Brain pericyte (primary cell): ENCODE data around the gene TMSB4Y.

Source experiments
- DNase-seq: peaks from one replicate; pipeline ENCODE4 v3.0.0-alpha.2; 2012; ENCODE audit warnings: low read depth, low spot score

Gene TMSB4Y

DNA sequence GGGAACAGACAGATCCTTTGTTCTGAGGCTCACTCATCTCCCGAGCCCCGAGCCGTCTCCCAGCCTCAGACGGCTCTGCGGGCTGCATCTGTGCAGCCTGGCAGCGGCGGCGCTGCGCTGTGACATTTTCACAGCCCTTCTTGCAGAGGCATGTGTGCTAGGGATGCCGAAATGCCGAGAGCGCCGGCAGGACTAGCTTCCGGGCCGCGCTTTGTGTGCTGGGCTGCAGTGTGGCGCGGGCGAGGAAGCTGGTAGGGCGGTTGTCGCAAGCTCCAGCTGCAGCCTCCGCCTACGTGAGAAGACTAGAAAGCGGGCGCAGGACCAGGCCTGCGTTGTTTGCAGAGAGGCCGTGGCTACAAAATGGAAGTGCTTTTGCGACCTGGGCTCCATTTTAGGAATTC is at the start of gene TMSB4Y:
TSS of gene TMSB4Y (plus strand) at position 332 of the 401 bp plus-strand sequence.
- no peak for DNase-seq

DNA sequence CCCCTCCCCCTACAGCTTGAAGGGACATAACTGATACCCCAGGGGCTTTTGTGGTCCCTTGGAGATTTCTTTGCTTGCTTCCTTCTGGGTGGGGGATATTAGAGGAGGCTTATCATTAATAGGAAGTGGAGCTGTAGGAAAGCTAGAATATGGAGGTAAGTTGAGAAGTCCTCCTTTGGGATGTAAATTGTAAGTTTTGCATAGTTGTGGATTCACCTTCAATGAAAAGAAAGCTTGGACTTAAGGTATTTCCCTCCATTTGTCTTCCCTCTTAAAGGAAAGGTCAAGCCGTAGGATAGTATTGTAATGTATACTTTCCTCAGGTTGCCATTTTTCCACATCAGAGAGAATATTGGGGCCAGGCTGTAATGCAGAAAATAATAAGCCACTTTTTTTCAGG is 39.5 kb upstream of the TMSB4Y start:
- no peak for DNase-seq

GRCh38 chrY:13671122-13671521 is 32.6 kb upstream of the TMSB4Y start:
- DNase-seq: no peak

GRCh38 chrY:13702276-13702675 is 1.4 kb upstream of the TMSB4Y start:
- DNase-seq: no peak

DNA sequence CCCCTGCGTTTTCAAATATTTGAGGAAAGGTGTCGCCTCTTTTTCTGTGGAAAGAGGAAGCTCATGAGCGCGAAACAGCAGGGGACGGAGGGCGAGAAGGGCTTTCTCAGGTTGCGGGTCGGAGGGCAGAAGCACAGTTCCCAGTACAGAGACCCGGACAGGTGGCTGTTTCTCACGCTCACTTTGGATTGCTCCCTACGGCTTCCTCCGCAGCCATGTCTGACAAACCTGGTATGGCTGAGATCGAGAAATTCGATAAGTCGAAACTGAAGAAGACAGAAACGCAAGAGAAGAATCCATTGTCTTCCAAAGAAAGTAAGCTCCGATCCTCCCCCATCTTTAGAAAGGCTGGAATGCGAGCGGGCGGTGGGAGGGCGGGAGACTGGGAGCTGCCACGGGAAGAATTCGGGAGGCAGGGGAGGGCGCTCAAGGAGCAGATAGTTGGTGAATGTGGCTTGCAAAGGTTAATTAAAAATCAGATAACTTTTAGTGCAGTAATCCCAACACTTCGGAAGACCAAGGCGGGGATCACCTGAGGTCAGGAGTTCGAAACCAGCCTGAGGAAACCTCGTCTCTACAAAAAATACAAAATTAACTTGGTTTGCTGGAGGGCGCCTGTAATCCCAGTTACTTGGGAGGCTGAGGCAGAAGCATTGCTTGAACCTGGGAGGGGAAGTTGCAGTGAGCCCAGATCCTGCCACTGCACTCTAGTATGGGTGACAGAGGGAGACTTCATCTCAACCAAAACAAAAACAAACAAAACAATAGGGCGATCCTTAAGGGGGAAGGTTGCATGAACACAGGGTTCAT is 627 bp downstream of the TMSB4Y start:
- DNase-seq: no peak

DNA sequence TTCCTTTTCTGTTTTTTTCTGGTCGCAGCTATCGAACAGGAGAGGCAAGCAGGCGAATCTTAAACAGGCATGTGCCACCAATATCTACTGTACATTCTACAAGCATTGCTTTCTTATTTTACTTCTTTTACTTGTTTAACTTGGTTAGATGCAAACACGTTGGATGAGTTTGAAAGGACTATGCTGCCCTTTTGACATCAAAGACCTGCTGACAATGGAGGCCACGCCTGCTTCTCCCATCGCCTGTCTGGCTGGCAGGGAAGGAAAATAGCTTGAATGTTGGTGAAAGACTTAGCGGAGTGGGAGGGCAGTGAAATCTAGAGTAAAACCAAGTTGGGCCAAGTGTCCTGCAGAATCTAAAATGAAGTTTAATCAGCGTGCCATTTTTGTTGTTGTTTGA is 1.5 kb downstream of the TMSB4Y start:
- DNase-seq: no peak

DNA sequence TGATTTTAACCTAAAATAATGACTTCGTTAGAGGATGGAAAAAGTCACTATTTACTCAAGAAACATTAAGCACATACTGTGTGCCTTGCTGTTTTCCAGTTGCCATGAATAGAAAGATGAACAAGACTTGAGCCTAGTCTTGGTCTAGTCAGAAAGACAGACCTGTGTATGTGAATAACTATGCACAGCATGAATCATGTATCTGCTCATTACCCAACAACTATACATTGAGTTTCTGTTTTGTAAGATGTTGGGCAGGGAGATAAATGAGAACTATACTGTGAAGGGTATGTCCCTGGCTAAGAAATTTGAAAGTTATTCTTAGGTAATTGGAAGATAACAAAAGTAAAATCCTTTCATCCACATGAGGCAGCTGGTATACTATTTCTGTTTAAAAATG is 4.3 kb downstream of the TMSB4Y start:
- DNase-seq: no peak

DNA sequence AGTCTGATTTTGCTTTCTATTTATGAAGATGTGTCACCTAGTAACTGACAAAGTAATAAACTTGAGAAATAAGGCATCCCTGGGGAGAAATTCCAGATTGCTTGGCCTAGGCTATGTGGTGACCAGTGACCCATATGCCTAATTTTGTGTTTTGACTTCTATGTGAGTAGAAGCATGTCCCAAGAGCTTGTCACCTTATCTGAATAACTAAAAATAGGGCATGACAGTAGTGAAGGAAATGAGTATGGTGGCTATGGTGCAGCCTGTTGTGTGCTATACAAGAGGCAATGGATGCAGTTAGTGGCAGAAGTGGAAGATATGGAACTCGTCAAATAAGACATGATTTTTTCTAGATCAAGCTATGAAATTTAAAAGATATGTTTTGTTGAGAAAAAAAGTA is 15.3 kb downstream of the TMSB4Y start:
- DNase-seq: no peak

DNA sequence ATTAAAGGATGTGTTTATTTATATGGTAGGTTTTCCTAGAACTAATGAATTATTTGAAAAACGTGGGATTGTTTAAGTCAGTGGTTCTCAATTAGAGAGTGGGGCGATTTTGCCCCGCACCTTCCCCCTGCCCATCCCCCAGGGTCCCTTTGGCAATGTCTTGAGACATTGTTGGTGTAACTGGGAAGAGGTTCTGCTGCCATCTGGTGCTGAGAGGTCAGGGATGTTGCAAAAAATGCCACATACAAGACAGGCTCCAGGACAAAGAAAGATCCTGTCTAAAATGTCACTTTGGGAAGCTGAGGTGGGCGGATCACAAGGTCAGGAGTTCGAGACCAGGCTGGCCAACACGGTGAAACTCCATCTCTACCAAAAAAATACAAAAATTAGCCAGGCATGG is 25.8 kb downstream of the TMSB4Y start:
- no peak for DNase-seq

DNA sequence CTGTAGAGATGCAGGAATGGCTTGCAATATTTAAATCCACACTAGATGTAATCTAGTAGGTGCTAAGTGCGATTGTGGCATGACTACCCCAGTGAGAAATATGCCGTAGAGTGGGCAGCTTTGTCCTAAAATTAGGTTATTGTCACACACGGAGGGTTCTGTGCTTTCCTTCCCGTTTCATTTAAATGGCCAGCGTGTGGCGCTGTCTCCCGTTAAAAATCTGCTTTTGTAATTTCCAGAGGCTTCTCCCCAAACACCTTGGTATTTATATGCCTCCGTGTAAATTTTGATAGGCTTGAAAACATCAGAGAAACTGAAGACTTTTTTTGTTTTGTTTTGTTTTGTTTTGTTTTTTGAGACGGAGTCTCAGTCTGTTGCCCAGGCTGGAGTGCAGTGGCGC is 34.9 kb downstream of the TMSB4Y start:
- no peak for DNase-seq

DNA sequence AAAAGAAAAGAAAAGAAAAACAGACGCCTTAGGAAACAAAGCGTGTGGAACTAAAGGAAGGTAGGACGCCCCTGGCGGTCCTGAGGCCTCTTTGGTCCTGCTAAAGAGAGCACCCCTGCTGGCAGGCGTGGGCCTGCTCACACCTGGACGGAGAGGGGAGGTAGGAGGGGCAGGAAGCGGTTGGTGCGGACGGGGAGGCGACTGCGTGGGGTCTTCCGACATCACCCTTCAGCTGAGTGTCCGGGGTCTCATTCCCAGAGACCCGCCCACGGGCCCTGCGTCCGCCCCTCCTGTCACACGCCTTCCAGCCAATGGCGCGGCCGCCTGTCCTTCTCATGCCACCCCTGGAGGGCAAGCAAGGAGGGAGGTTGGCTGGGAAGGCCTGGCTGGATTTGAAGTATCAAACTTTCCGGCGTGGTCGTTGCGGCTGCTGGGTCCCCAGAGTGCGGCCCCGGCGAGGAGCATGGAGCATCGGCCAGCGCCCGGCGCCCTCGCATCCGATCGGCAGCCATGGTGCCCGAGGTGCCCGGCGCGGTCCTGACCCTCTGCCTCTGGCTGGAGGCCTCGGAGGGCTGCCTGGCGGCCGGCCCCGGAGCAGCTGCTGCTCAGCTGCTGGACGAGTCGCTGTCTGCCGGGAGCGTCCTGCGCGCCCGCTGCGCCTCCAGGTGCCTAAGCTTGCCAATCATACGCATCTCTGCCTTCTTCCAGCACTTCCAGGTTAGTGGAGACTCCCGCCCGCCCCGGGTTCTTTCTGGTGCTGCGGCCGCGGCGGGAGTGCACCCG is 47.8 kb downstream of the TMSB4Y start:
- DNase-seq: no peak

- no peak for DNase-seq
Observed at GRCh38 chrY:13754661-13755060, 51.0 kb downstream of the TMSB4Y start.
